Astrocyte (in vitro differentiated cells and primary cell): Measurements from ENCODE around the gene SPATA17.

Experiments
- EZH2 ChIP-seq: IDR thresholded peaks from 2 replicates; pipeline ENCODE4 v1.6.1; 2012; ENCODE audit warnings: mild to moderate bottlenecking, low read length, inconsistent platforms; ENCODE audit not compliant: insufficient read depth
- TF ChIP-seq, protein P1 (sequence below): IDR thresholded peaks from 2 replicates; pipeline ENCODE4 v1.5.1; 2011; ENCODE audit warnings: low read depth, mild to moderate bottlenecking, inconsistent platforms, low read length, moderate library complexity; ENCODE audit not compliant: insufficient read depth

DNA sequence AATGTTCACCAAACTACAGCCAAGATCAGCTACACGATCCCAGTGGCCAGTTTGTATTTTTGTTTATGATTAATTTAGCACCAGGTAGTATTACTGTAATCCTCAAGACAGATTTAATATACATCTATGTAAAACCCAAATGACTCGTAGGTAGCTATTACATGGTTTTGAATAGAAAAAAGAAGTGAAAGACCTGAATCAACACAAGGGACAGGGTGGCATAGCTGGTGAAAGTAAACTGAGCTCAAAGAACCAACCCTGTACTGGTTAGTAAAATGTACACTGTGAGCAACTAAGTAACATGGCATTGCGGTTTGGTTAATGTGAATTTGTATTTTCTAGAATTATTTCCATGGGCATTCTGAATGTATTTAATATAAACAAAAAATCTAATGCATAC, 9.1 kb upstream of the SPATA17 start:
- TF ChIP-seq, protein P1, sequence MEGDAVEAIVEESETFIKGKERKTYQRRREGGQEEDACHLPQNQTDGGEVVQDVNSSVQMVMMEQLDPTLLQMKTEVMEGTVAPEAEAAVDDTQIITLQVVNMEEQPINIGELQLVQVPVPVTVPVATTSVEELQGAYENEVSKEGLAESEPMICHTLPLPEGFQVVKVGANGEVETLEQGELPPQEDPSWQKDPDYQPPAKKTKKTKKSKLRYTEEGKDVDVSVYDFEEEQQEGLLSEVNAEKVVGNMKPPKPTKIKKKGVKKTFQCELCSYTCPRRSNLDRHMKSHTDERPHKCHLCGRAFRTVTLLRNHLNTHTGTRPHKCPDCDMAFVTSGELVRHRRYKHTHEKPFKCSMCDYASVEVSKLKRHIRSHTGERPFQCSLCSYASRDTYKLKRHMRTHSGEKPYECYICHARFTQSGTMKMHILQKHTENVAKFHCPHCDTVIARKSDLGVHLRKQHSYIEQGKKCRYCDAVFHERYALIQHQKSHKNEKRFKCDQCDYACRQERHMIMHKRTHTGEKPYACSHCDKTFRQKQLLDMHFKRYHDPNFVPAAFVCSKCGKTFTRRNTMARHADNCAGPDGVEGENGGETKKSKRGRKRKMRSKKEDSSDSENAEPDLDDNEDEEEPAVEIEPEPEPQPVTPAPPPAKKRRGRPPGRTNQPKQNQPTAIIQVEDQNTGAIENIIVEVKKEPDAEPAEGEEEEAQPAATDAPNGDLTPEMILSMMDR = no peak
- TF ChIP-seq EZH2 = no peak
